ENCODE measurements around the gene CSPG4. TPM values are rescaled to one million over a fixed set of nuclear protein-coding genes. Genes with fewer than 3 reads are reported as not detected.

CSPG4 gene
- total and polyA plus RNA-seq, 10 of the 15 experiments (the other 5 are each of a cell fraction or from before 2014, with no cell fraction given), result 0.02 to 2.2 (median 0.76) TPM

- Histone ChIP-seq H3K4me1 (ENCODE audit: control insufficient read depth, insufficient read depth, low read length) (peaks cover 3% of the 10 kb centered on the region; the same call in 1 of the 2 replicates), H2AFZ (ENCODE audit: control insufficient read depth, low read depth, low read length) (no peak overlapping the region), H3K27ac (ENCODE audit: control insufficient read depth, insufficient read depth) (no peak overlapping the region), H3K79me2 (ENCODE audit: control insufficient read depth, insufficient read depth, low read length) (no peaks in the 10 kb centered on the region), H3K9me3 (replicated peaks; ENCODE audit: control insufficient read depth, insufficient read depth, low read length) (no peaks in the 10 kb centered on the region), H3K36me3 (ENCODE audit: control insufficient read depth in 2 of 2, insufficient read depth in 2 of 2, low read length in 1 of 2) (no peaks in the 10 kb centered on the region), H3K9ac (ENCODE audit: control insufficient read depth, insufficient read depth, low read length) (no peak overlapping the region), H3K4me3 (no peak overlapping the region), H3K4me2 (ENCODE audit: control insufficient read depth, insufficient read depth) (no peak overlapping the region), H4K20me1 (ENCODE audit: control insufficient read depth, insufficient read depth) (no peaks in the 10 kb centered on the region), H3K27me3 (replicated peaks in 1 of 2; ENCODE audit: control insufficient read depth in 2 of 2, insufficient read depth in 2 of 2, low read length in 1 of 2) (no peaks in the 10 kb centered on the region; a peak in 1 of 4 replicates)
- ATAC-seq (no peak), DNase-seq (ENCODE audit: low read depth, low spot score) (no peak), FAIRE-seq (no peak)
- TF ChIP-seq NKRF (conservative IDR thresholded peaks at IDR 0.05) (no peak), CREB1 (IDR thresholded peaks at IDR 0.05; ENCODE audit: low read depth) (no peak), FOXM1 (IDR thresholded peaks at IDR 0.05; ENCODE audit: low read depth, low read length) (no peak), HDAC6 (IDR thresholded peaks at IDR 0.05; ENCODE audit: unreplicated experiment) (no peak), ZBTB33 (IDR thresholded peaks at IDR 0.05) (no peak), ESRRA (IDR thresholded peaks at IDR 0.05; ENCODE audit: low read length) (no peak), NFIC (IDR thresholded peaks at IDR 0.05; ENCODE audit: low read depth, low read length) (no peak), BCLAF1 (IDR thresholded peaks at IDR 0.05) (no peak), SMAD5 (IDR thresholded peaks at IDR 0.05; ENCODE audit: low read depth) (no peak)
- TF ChIP-seq, protein P1, sequence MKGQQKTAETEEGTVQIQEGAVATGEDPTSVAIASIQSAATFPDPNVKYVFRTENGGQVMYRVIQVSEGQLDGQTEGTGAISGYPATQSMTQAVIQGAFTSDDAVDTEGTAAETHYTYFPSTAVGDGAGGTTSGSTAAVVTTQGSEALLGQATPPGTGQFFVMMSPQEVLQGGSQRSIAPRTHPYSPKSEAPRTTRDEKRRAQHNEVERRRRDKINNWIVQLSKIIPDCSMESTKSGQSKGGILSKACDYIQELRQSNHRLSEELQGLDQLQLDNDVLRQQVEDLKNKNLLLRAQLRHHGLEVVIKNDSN (IDR thresholded peaks at IDR 0.05; ENCODE audit: borderline replicate concordance, extremely low read length, insufficient read depth, low read depth, low read length), result no peak
- 34% methylated on average over 20 of the region's 20 CpGs for WGBS (ENCODE audit: insufficient coverage, insufficient replicate concordance, low lambda C conversion rate, missing lambda C conversion rate)
- POLR2A ChIA-PET, result no interaction called here
- CTCF ChIA-PET, result interaction anchor here (0.5 to 4.2 kb wide), 5 partner anchors 41 to 330 kb away, joined by 3 to 46 read pairs (median 3); no protein-coding TSS in a partner anchor
- RAD21 ChIA-PET (ENCODE audit: unreplicated experiment), result interaction anchor here (1.3 kb wide), 1 partner anchor 75 kb away, joined by 8 read pairs; no protein-coding TSS in a partner anchor
- in situ Hi-C loops (cut with MboI), result loop anchor here (10.0 kb wide), 1 partner anchor 408 kb away; no protein-coding TSS in a partner anchor
- SMC1A ChIA-PET (ENCODE audit: uncharacterized antibody, unreplicated experiment), result no interaction called here
- intact Hi-C loops (cut with micrococcal nuclease; ENCODE audit: unreplicated experiment), result no loop called here
- no TSS peak for BruUV-seq (replicated peaks)
Observed at GRCh38 chr15:75727031-75727531, 14.4 kb upstream of the CSPG4 start.
